ENCODE results near the gene RNF166. TPM values are rescaled to one million over a fixed set of nuclear protein-coding genes. Genes with fewer than 3 reads are reported as not detected.

The RNF166 gene
- total RNA-seq, 1 experiment from 2014 or later, result 26.5 TPM

DNA sequence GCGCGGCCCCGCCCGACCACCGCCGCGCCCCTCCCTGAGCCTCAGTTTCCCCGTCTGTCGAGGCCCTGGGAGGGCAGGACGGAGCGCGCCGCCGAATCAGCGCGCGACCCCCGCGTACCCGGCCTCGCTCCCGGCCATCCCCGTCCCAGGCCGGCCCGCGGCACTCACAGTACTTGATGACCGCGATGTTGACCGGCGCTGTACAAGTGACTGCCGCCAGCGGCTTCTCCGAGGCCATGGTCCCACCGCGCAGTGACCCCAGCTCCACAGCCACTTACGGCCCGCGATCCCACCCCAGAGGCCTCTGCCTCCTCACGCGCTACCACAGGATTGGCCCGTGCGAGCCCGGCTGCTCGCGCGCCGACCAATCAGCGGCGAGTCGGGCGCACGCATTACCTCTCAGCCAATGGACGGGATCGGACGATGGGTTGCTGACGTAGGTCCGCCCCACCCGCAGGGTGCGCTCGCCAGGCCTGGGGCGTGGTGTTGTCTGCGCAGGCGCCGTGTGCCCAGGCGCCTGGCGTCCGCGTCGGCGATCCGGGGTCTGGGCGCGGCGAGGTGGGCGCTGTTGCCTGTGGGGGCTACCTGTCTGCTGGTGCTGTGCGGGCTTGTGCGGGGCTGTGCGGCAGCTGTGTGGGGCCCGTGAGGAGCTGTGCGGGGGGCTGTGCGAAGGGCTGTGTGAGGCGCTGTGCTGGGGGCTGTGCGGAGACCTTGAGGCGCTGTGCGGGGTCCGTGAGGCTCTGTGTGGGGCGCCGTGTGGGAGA lies 43.2 kb downstream of the RNF166 start, which contains the start of gene MVD:
Gene MVD, minus strand, starts transcription at position 249 of the 764 bp plus-strand sequence. Its CDS starts 11 bp downstream, at position 238.
- H3K4me1 Mint-ChIP-seq, result peaks cover 15 to 24% of the 10 kb centered on the region in 2 experiments
- H2AK5ac ChIP-seq (ENCODE audit: insufficient read length, low read length), result no peak within 1 kb of the TSS
- WGBS (ENCODE audit: extremely low coverage, insufficient read length, low lambda C conversion rate), result no CpG with 5 or more reads among the region's 88 CpGs

More for the DNA sequence above, 43.2 kb downstream of the RNF166 start, which contains the start of gene MVD:
- H3K27me3 ChIP-seq (ENCODE audit: insufficient read depth, low read length), result no peaks in the 10 kb centered on the region
- no peak within 1 kb of the TSS for H2BK12ac ChIP-seq (ENCODE audit: insufficient read length, low read depth, low read length)
- Mint-ChIP-seq H3K36me3 (ENCODE audit: insufficient read depth in 1 of 3, low read depth in 3 of 3) (peaks cover 8 to 18% (median 17%) of the 10 kb centered on the region in 3 experiments; a peak in 6 of 7 replicates), H3K4me3 (peak within 1 kb of the TSS; percentile 91 to 97), H3K27ac (peak within 1 kb of the TSS; percentile 87 to 98 (median 94)), H3K9me3 (no peaks in the 10 kb centered on the region), H3K27me3 (ENCODE audit: low read depth) (no peaks in the 10 kb centered on the region; the same call in 1 of the 2 replicates)
- no peak within 1 kb of the TSS for H2BK20ac ChIP-seq (ENCODE audit: low read depth, low read length, poor library complexity, severe bottlenecking)
- H3K4me1 ChIP-seq (ENCODE audit: insufficient read depth, low read length), result peaks cover 3% of the 10 kb centered on the region; the same call in 1 of the 2 replicates
- H3K4ac ChIP-seq (ENCODE audit: low read depth, low read length), result no peak within 1 kb of the TSS
- H3K27ac ChIP-seq (ENCODE audit: insufficient read length, low read depth, low read length), result no peak within 1 kb of the TSS
- peak within 1 kb of the TSS; percentile 55; the same call in 1 of the 2 replicates for H3K14ac ChIP-seq (ENCODE audit: insufficient read depth, low read length)
- no peak within 1 kb of the TSS for H4K91ac ChIP-seq (ENCODE audit: insufficient read length, low read depth, low read length)
- peak within 1 kb of the TSS; percentile 63 for H3K9ac ChIP-seq (ENCODE audit: extremely low read depth, insufficient read length, low read length)
- H2BK5ac ChIP-seq (ENCODE audit: insufficient read length, low read length), result no peak within 1 kb of the TSS
- peaks cover 11% of the 10 kb centered on the region for H3K23me2 ChIP-seq (ENCODE audit: insufficient read length, low read depth, low read length, poor library complexity, severe bottlenecking)
- H2BK15ac ChIP-seq (ENCODE audit: low read depth, low read length), result no peak within 1 kb of the TSS; the same call in 1 of the 2 replicates
- H4K5ac ChIP-seq (ENCODE audit: insufficient read length, low read depth, low read length), result no peak within 1 kb of the TSS
- no peak for TF ChIP-seq CTCF (conservative IDR thresholded peaks at IDR 0.05)
- peak; percentile 99 for DNase-seq
- H3K56ac ChIP-seq (ENCODE audit: insufficient read length, low read depth, low read length), result no peak within 1 kb of the TSS
- no peak within 1 kb of the TSS for H2BK120ac ChIP-seq (ENCODE audit: low read depth, low read length, poor library complexity, severe bottlenecking)
- peak within 1 kb of the TSS; percentile 56 for H3K18ac ChIP-seq (ENCODE audit: insufficient read length, low read depth, low read length)
- H3K23ac ChIP-seq (ENCODE audit: insufficient read length, low read depth, low read length), result no peak within 1 kb of the TSS
- no peaks in the 10 kb centered on the region for H3K9me3 ChIP-seq (ENCODE audit: control insufficient read depth, low read depth, low read length)
- peaks cover 3% of the 10 kb centered on the region for H3K79me1 ChIP-seq (ENCODE audit: insufficient read depth, low read depth, low read length, poor library complexity, severe bottlenecking)
- H3T11ph ChIP-seq (ENCODE audit: low read length), result no peak within 1 kb of the TSS
- no peak within 1 kb of the TSS for H2AFZ ChIP-seq (ENCODE audit: low read length)
- no peaks in the 10 kb centered on the region for H4K20me1 ChIP-seq (ENCODE audit: control insufficient read depth, insufficient read depth, insufficient read length)
- H3K79me2 ChIP-seq (ENCODE audit: insufficient read depth, low read length), result peaks cover 22% of the 10 kb centered on the region; the same call in 1 of the 2 replicates
- H4K8ac ChIP-seq (replicated peaks; ENCODE audit: insufficient read length, low read depth, low read length), result no peak within 1 kb of the TSS
- peak within 1 kb of the TSS; percentile 77 for H3K4me2 ChIP-seq (ENCODE audit: insufficient read depth, insufficient read length, low read length)

Measured in H9 (cell line).